GM19455 (cell line): ENCODE results near the gene MRPS9.

ENCODE experiments used
- ATAC-seq: cut with Tn5 transposase; IDR thresholded peaks from one replicate; pipeline ENCODE4 v1.9.1; 2021; ENCODE audit not compliant: unreplicated experiment

The MRPS9 gene

GRCh38 chr2:105037572-105038382 is at the start of gene MRPS9:
MRPS9 (plus strand) TSS chr2:105038069; CDS start chr2:105038093, 24 bp downstream.
- peak; percentile 100 for ATAC-seq

DNA sequence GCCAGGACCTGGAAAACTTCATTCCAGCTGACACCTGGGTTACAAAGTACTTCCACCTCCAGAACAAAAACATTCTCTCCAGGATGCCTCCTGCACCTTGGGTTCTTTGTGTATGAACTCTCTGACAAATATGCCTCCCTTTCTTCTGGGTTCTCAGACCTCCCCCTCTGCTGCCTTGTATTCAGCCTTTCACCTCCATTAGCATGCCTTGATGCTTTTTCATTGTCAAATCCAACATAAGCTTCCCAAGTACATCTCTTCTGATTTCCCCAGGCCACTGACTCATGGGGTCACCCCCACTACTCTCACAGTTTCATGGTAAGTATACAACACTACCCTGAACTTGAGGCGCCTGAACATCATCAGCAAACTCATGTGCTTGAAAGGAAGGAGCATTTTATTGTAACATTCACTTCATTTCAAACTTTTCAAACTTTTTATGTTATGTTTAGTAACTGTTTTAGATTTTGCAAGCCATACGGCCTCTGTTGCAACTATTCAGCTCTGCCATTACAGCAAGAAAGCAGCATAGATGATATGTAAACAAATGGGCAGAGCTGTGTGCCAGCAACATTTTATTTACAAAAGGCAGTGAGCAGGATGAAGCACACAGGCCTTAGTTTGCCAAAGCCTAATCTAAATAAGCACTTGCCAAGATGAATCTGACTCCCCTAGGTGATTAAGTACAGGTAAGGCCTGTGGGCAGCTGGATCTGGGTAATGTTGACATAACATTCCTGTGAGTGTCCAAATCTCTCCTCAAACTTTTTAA is 32.5 kb upstream of the MRPS9 start:
- ATAC-seq, result no peak

GRCh38 chr2:105007367-105007766 is 30.5 kb upstream of the MRPS9 start:
- no peak for ATAC-seq

- no peak for ATAC-seq
These were observed 5.4 kb upstream of the MRPS9 start for GRCh38 chr2:105032476-105032875.

DNA sequence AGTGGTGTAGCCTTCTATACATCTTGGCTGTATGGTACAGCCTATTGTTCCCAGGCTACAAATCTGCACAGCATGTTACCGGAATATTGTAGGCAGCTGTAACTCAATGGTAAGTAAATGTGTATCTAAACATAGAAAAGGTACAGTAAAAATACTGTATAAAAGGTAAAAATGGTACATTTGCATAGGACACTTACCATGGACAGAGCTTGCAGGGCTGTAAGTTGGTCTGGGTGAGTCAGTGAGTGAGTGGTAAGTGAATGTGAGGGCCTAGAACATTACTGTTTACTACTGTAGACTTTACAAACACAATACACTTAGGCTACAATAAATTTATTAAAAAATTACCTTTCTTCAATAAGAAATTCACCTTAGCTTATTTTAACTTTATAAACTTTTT is 3.7 kb upstream of the MRPS9 start:
- no peak for ATAC-seq

DNA sequence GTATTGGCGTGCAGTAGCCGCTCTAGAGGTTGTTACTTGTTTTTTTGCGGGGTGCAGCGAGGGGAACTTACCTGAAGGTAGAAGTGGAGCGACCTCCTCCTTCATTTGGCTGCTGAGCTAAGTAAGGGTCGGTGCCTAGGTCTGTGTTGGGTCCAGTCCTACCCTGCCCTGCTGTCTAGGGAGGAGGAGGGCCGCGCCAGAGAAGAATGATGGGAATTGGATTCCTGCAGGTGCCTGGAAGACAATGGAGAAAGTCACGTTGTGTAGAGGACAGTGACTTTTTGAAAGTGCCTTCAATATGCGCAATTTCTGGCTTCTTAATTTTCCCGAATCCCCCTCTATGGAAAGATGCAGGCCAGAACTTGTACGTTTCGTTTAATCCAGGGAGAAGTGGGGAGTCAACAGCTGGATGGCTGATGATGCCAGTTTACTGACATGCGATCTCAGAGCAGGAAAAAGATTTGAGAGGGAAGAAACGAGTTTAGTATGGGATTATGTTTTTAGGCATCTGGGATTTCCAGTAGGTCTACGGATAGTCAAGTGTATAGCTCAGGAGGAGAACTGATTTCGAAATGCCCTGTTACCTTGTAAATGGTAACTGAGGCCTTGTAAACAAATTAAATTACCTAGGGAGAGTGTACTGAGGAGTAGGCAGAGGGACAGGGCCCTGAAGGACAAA is 653 bp downstream of the MRPS9 start:
- peak; percentile 6 for ATAC-seq

GRCh38 chr2:105039559-105039958 is 1.7 kb downstream of the MRPS9 start:
- ATAC-seq, result no peak

- ATAC-seq, result no peak
These were observed 4.3 kb downstream of the MRPS9 start for GRCh38 chr2:105042189-105042588.

DNA sequence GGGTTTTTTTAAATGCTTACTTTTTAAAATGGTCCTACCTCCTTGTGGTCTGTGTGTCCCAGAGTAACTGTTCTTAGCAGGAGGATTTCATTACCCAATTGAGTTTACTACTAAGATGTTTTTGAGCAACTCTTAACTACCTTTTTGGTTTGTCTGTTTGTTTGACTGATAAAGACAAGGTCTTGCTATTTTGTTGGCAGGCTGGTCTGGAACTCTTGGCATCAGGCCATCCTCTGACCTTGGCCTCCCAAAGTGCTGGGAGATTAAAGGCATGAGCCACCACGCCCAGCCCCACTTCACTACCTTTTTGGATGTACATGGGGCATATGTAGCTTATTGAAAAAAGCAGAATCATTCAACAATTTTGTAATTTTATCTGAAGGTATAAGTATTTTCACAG is 14.9 kb downstream of the MRPS9 start:
- no peak for ATAC-seq

- ATAC-seq, result no peak
These were observed 17.7 kb downstream of the MRPS9 start for GRCh38 chr2:105055613-105056012.

DNA sequence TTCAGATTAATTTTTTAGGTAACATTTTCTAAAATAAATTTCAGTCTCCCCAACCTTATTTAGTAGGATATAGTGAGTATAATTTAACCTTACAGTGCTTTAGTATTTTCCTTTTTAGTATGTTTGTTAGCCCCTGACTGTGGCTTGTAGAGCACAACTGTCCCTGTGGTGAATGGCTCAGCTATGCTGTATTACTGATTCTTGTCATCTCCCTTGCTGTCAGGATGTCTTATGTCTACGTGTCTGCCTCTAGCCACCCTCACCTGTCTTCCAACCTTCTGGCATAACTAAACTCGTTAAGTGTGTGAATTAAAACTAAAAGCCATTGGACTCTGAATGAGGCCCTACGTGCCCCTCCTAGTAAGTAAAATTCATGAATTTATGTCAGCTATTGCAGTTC is 18.4 kb downstream of the MRPS9 start:
- no peak for ATAC-seq

- ATAC-seq, result no peak
These were observed 19.1 kb downstream of the MRPS9 start for GRCh38 chr2:105057005-105057404.

GRCh38 chr2:105061560-105061959 is 23.7 kb downstream of the MRPS9 start:
- ATAC-seq, result no peak

- no peak for ATAC-seq
These were observed 24.3 kb downstream of the MRPS9 start for GRCh38 chr2:105062158-105062557.

DNA sequence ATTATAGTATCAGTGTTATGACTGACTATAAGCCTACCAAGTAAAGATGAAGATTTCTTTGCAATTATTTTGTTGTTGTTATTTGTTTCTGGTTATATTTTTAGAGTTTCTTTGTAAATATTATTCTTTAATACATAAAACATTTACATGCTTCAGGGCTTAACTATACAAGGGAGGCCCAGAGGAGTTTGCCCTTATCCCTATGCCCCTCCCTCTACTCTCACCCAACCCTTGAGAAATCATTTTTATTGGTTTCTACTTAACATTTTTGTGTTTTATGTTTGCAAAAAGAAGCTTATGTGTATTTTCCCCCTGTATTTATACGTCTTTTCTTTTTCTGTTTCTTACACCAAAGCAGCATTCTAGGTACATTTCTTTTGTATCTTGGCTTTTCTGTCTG is 30.5 kb downstream of the MRPS9 start:
- ATAC-seq, result no peak

DNA sequence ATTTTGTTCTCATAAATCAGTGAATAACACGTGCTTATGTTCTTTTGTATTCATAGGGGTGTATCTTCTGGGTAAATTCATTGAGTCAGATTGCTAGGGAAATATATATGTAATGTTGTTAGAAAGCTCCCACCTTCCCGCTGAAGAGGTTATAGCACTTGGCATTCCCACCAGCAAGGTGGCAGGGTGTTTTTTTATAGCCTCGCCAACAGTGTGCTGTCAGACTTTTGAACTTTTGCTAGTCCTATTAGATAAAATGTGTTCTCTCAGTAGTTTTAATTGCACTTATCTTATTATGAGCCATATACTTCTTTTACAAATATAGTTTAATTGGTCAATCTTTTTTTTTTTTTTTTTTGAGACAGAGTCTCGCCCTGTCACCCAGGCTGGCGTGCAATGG is 31.0 kb downstream of the MRPS9 start:
- no peak for ATAC-seq

GRCh38 chr2:105070010-105070865 is 32.4 kb downstream of the MRPS9 start:
- no peak for ATAC-seq

GRCh38 chr2:105071379-105071778 is 33.5 kb downstream of the MRPS9 start:
- no peak for ATAC-seq

DNA sequence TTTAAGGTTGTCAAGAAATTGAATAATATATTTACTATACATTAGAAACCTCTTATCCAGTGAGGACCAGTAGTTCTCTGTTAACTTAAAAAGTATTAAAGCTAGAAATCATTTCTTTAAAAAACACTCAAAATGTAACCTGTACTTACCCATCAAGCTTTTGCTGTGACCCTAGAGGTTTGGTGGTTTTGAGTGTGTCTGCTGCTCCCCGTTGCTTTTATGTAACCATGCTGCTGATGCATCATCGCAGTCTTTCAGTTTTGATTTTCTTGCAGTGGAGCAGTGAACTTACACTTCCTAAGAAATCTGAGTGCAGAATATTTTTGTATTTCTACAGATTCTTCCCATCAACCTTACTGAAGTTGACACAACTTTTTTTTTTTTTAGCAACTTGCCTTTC is 34.2 kb downstream of the MRPS9 start:
- peak; percentile 85 for ATAC-seq

DNA sequence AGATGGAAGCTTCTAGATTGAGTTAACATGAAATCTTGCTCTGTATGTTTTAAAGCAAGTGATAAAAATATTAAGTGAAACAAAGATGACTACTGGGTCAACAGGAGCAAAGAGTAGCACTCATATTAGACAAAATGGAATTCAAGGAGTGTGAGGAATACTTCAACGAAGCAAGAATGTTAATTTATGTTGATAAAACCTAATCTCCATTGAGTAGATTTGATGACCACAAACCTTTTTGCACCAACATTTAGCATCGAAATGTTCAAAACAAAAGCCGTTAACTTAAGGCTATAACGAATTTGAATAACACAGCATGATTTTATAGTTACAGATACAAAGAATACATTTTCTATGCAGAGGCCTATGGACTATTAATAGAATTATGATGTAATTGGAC is 35.7 kb downstream of the MRPS9 start:
- ATAC-seq, result no peak

DNA sequence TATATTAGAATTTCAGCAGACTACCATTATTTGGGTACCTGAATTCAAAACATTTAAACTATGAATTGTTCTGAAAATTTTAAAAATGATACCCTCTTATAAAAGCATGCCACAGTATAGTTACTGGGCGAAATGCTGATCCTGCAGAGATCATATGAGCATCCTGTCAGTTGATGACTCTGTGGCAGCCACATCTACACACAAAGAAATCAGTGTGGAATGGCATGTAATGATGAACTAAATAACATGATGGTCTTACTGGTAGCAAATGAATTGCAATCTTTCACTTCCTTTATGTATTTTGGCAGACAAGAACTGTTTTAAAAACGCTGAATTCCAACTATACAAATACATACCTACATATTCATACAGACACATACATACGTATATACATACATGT is 38.3 kb downstream of the MRPS9 start:
- ATAC-seq, result no peak
